HG03460 (cell line): ENCODE measurements around the gene AIG1.
A peak's percentile ranks its signal among the peaks of the same experiment; 100 is the strongest.

Experiments used
- ATAC-seq: cut with Tn5 transposase; IDR thresholded peaks from one replicate; pipeline ENCODE4 v1.9.1; 2021; ENCODE audit not compliant: unreplicated experiment

The AIG1 gene

DNA sequence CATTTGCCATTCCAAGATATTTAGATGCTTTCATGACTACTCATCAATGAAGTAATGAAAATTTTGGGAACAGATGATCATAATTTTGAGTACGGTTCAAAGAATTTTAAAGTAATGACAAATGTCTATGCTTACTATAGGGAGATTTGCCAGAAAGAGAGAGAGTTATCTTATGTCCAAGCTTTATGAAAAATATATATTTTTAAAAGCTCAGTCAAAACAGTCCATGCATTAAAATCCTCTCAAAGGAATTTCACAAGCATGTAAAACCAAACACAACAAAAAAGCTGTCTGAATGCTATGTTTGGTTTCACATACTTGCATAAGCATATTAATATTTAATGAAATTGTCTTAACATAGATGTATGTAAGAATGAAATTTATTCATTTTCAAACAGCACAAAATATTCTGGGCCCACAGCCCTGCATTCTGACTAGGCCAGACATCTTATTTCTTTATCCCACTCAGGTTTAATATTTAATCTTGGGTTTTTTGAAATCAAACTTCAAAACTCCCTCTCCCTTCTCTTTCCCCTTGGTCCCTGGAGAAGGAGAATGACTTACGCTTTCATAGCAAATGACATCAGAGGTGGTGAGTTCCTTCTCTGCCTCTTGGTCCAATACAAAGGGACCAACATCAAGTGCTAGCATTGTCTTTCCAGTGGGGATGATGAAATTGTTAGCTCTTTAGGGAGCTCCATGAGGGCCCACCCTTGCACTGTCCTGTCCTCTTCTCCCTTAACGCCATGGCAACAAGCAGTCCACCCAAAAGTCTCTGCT is 295.6 kb downstream of the AIG1 start:
- no peak for ATAC-seq

- ATAC-seq: no peak
Measured at GRCh38 chr6:143357152-143357551, 296.5 kb downstream of the AIG1 start.

- no peak for ATAC-seq
Measured at GRCh38 chr6:143357561-143358255, 297.0 kb downstream of the AIG1 start.

DNA sequence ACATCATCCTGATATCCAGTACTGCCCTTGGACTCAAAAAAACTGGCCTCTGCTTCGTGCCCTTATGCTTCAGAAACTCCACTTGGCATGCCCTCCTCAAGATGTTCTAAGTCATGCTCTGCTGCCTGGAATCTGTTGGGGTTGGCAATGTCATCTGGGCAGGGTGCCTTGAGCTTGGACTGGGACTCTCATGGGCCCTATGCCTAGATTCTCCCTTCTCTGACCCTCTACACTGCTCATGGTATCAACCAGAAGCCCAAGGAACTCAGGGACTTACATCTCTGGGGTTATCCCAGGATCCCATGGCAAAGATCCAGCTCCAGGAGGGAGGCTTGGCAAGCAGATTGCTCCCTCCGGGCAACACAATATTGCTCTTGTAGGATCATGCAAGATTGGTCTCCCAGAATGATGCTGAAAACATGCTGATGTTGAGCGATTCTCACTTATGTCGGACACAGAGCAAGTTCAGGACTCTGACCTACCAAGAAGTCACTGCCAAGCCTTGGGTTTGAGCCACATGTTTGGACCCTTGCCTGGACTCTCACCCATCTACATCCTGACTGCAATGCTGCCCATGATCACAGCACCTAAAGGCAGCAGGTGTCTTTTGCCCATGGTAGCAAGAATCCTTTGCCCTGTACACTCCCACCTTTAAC is 301.0 kb downstream of the AIG1 start:
- ATAC-seq: no peak

GRCh38 chr6:143362192-143362558 is 301.5 kb downstream of the AIG1 start:
- no peak for ATAC-seq

DNA sequence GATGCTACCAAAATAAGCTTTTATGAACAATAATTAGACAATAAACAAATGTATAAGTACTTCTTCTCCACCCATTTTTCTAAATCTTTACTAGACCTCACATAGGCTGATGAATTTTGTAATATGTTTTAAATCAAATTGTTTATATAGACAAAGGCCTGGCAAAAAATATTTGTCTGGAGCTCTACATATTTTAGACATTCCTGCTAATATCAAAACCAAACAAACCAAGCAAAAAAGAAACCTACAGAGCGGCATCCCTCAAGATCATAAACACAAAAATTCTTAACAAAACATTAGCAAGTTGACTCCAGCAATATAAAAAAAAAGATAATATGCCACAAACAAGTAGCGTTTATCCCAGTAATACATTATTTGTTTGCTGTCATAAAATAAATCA is 302.6 kb downstream of the AIG1 start:
- ATAC-seq: no peak

DNA sequence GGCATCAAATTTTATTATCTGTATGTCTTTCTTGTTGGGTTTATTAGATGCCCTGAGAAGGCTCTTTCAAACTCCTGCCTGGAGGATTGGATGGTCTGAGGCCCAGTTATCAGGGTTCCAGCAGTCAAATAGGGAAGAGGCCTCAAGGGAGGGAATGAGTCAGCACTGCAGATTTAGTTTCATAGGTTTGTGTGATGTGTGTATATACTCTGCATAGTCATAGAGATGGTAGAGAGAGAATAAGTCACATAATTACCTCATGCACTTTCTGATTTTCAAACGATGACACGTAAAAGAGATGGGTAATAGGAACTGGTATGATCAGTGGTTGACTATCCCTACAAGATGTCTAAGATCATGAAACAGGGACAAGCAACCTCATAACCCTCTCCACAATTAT is 307.7 kb downstream of the AIG1 start:
- peak; percentile 92 for ATAC-seq

DNA sequence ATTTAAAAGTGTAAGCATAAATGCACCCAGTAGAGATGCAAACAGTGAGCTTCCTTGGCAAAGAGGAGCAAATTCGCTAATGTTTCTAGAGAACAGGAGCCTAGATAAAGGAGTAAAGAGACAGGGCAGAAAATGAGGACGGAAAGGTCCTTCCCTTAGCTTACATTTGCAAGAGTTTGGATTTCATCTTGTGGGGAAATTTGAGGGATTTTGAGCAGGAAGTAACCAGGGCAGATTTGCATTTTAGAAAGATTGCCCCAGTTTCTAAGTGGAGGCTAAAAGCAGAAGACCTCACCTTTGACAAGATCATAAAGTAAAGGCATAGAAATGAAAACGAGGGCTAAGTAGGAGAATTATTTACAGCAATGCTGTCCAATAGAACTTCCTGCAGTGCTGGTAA is 309.3 kb downstream of the AIG1 start:
- no peak for ATAC-seq

GRCh38 chr6:143370812-143371370 is 310.2 kb downstream of the AIG1 start:
- no peak for ATAC-seq

DNA sequence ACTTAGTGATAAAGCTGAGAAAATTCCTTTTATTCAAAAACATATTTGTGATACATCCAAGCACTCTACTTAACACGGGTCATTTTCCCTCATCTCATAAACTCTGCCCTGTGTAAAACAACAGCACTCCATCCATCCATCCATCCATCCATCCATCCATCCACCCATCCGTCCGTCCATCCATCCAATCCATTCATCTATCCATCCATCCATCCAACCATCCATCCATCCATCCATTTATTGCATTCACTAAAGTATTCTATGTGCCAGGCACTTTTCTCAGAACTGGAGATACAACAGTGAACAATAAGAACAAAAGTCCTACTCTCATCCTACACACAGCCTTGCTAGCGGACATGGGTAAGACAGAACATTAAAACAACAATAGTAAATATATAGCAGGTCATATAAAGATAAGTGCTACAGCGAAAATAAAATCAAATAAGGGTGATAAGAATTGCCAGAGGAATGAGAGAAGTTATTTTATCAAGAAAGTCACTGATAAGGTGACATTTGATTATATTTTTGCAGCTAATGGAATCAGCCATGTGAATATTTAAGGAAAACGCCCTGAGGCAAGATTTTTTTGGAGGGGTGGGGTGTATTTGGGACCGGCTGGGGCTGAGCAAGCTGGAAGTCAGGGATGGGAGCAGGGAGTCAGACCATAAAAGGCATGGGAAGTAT is 311.7 kb downstream of the AIG1 start:
- ATAC-seq: no peak

DNA sequence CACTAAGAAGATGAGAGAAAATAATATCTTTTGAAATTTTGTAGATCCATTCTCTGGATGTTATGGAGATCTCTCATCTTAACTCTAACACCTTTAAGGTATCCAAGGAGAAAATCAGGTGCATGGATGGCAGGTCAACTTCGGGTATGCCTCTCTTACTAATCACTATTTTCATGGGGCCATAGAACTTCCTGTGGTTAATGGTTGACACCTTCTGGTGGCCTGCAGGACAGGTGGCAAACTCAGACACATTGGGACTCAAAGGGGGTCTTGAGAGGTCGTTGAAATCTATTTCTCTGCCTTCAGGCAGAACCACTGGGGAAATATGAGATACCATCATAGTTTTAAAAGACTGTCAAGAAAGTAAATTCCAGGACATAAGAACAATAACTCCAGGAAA is 313.3 kb downstream of the AIG1 start:
- ATAC-seq: no peak

DNA sequence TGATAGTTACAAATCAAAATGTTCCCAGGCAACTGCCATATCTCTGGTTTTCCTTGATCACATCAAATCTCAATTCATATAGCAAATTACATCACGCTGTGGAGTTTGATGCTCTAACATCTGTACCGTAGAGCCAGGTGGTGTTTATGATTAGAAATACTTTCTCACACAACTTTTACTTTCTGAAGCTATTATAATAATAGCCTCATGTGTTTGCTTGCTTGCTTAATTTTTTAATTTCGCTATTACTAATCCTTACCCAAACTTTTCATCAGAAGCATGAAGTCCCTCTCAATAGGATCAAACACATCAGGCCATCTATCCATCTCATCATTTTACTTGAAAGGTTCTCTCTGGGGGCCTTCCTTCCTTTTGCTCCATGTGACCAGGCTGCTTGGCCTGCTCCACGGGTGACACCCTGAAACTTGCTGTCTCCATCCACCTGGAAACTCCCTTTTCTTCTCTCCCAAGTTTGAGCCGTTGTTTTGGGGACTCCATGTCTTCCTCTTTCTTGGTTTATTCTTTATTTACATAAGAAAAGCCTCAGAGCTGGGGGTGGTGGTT is 314.4 kb downstream of the AIG1 start:
- no peak for ATAC-seq

GRCh38 chr6:143376375-143376774 is 315.7 kb downstream of the AIG1 start:
- no peak for ATAC-seq

DNA sequence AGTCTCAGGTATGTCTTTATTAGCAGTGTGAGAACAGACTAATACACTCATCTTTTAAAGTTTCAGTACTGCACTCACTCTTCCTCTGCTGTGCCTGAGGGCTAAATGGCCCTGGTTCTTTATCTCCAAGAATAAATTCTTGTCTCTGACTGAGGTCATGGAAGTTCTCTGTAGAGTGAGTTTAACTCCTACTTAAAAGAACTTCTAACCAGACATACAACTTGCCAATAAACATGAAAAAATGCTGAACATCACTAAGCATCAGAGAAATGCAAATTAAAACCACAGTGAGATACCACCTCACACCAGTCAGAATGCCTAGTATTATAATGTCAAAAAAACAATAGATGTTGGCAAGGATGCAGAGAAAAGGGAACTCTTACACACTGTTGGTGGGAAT is 316.2 kb downstream of the AIG1 start:
- no peak for ATAC-seq

DNA sequence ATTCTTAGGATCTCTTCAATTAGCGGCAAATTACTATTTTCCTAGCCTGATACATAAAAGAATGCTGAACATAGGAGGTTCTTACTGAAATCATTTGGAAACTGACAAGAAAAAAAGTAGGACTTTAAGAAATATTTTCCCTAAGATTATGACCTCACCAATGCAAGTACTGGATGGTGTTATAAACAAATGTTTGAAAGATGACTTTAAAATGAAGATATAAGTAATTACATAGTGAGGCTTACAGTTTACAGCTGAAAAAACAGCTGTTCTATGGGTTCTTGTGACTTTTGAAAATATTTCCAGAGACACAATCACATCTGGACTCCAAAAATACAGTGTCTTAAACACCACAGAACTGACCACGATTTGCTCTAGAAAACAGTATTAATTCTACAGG is 324.9 kb downstream of the AIG1 start:
- no peak for ATAC-seq

GRCh38 chr6:143390278-143390677 is 329.6 kb downstream of the AIG1 start:
- no peak for ATAC-seq
